Peyer's patch (tissue), 4 donors: ENCODE data around the gene UBE2L5. TPM values are rescaled to one million over a fixed set of nuclear protein-coding genes. Genes with fewer than 3 reads are reported as not detected.
"Not testable (repeated sequence)": the region's sequence is repeated elsewhere in the genome, so short reads cannot be mapped to it uniquely, and the experiment has no call there.

Experiments used
- DNase-seq, 3 donors: peaks; one replicate each; pipeline ENCODE4 v3.0.0-alpha.2; 2017 to 2019
- H3K27ac ChIP-seq, 4 donors: fragments of 200-600 bp; sonication (generic); one replicate each; pipeline ENCODE4 v1.5.1; 2016 to 2019
- H3K27me3 ChIP-seq, 2 donors: fragments of 200-600 bp; sonication (generic); one replicate each; pipeline ENCODE4 v1.5.1; 2019
- H3K36me3 ChIP-seq, 3 donors: fragments of 200-600 bp; sonication (generic); one replicate each; pipeline ENCODE4 v1.5.1; 2016 to 2019
- H3K4me1 ChIP-seq, 4 donors: fragments of 200-600 bp; sonication (generic); one replicate each; pipeline ENCODE4 v1.5.1; 2016 to 2019
- H3K4me3 ChIP-seq, 4 donors: fragments of 200-600 bp; sonication (generic); 1 replicate in 3 of 4; 2 replicates in 1 of 4; pipeline ENCODE4 v1.5.1; 2016 to 2019; ENCODE audit warnings: mild to moderate bottlenecking in 1 of 4
- H3K9me3 ChIP-seq, 4 donors: fragments of 200-600 bp; sonication (generic); one replicate each; pipeline ENCODE4 v1.5.1; 2016 to 2019; ENCODE audit warnings: mild to moderate bottlenecking in 1 of 4
- POLR2A ChIP-seq, 2 donors: fragments of 450-650 bp; IDR thresholded peaks; one replicate each; pipeline ENCODE4 v1.5.1; 2017; ENCODE audit warnings: antibody characterized with exemption in 2 of 2, mild to moderate bottlenecking in 2 of 2, moderate library complexity in 2 of 2
- total RNA-seq, 4 donors: library from RNA; depleted of rRNA; stranded (reverse); fragments of >200 nt; gene quantifications; one replicate each; pipeline ENCODE4 v1.1.0, GENCODE V29; 2016
- TF ChIP-seq, protein P1 (sequence below), 6 experiments: fragments of 450-650 bp in 4 of 6; fragments of 200-600 bp in 2 of 6; sonication (generic) in 1 of 6; IDR thresholded peaks; one replicate each; pipeline ENCODE4 v1.5.1; 2017 to 2019; ENCODE audit warnings: antibody characterized with exemption in 6 of 6, mild to moderate bottlenecking in 3 of 6, moderate library complexity in 1 of 6

Gene UBE2L5
- total RNA-seq, 4 donors from 2014 or later = not detected

DNA sequence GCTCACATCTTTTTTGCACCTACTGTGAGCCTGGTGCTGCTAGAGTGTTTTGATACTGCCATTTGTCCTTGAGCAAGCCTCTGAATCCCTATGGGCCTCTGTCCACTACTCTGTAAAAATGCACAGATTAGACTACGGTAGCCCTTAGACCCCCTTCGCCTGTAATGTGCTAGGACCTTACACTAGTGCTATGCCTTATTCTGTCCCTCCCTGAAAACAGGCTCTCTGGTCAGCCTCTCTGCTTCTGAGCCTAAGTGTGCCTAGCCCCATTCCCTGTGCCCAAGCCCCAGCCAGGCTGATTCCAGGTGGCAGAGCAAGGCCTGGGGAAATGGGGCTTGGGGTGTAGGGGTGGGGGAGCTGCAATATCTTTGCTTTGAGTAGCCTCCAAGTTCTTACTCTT is 32.7 kb downstream of the UBE2L5 start:
- H3K4me1 ChIP-seq = no peaks in the 10 kb centered on the region
- no peak for DNase-seq
- H3K36me3 ChIP-seq = peaks cover 0 to 7% (median 0%) of the 10 kb centered on the region in 3 donors
- no peaks in the 10 kb centered on the region for H3K9me3 ChIP-seq
- H3K27ac ChIP-seq = no peak overlapping the region
- H3K27me3 ChIP-seq = no peaks in the 10 kb centered on the region
- TF ChIP-seq, protein P1, sequence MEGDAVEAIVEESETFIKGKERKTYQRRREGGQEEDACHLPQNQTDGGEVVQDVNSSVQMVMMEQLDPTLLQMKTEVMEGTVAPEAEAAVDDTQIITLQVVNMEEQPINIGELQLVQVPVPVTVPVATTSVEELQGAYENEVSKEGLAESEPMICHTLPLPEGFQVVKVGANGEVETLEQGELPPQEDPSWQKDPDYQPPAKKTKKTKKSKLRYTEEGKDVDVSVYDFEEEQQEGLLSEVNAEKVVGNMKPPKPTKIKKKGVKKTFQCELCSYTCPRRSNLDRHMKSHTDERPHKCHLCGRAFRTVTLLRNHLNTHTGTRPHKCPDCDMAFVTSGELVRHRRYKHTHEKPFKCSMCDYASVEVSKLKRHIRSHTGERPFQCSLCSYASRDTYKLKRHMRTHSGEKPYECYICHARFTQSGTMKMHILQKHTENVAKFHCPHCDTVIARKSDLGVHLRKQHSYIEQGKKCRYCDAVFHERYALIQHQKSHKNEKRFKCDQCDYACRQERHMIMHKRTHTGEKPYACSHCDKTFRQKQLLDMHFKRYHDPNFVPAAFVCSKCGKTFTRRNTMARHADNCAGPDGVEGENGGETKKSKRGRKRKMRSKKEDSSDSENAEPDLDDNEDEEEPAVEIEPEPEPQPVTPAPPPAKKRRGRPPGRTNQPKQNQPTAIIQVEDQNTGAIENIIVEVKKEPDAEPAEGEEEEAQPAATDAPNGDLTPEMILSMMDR (IDR thresholded peaks at IDR 0.05) = no peak
- no peak for TF ChIP-seq POLR2A (IDR thresholded peaks at IDR 0.05)
- H3K4me3 ChIP-seq = no peak overlapping the region

DNA sequence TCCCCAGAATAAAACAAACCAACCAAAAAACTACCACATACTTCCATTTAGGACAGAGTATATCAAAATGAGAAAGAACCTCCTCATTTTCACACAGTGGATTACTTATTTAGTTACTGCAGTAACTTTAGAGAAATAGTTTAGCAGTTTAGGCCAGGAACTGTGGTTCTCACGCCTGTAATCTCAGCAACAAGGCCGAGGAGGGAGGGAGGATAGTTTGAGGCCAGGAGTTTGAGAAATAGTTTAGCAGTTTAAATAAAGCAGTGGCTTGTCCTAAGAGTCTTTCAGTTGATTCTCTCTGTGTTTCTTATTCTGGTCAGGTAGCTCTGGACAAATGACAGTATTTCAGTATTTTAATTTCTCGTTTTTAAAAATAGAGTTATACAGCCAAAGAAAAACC is 34.0 kb downstream of the UBE2L5 start:
- no peak for DNase-seq
- Histone ChIP-seq H3K4me3 (no peak overlapping the region), H3K27me3 (no peaks in the 10 kb centered on the region), H3K27ac (no peak overlapping the region), H3K36me3 (peaks cover 0 to 7% (median 0%) of the 10 kb centered on the region in 3 donors), H3K4me1 (no peaks in the 10 kb centered on the region), H3K9me3 (no peaks in the 10 kb centered on the region)
- TF ChIP-seq, protein P1 (IDR thresholded peaks at IDR 0.05) = no peak
- no peak for TF ChIP-seq POLR2A (IDR thresholded peaks at IDR 0.05)

DNA sequence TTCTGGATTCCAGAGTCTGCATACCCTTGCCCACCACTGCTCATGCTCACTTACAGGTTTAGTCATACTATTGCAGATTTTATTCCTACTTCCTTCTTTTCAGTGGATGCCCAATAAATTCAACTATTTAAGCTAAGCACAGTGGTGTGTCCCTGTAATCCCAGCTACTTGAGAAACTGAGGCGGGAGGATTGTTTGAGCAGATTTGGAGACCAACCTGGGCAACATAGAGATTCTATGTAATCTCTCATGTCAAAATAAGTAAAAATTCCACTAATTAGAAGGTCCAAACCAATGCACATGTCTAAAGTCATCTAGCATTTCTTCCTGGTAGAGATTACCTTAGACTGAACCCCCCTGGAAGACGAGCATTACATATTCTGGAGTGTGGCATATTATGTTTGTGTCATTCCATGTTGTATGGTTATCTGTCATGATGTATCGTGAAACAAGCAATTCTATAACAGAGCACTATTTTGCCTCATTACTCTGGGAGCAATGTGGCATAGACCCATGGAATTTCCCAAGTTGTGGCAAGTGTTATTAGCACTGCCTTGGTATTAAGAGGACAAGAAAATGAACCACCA is 35.1 kb downstream of the UBE2L5 start:
- H3K4me3 ChIP-seq = no peak overlapping the region
- no peak overlapping the region for H3K27ac ChIP-seq
- DNase-seq = no peak
- H3K36me3 ChIP-seq = peaks cover 0 to 15% (median 0%) of the 10 kb centered on the region in 3 donors
- TF ChIP-seq, protein P1 (IDR thresholded peaks at IDR 0.05) = no peak
- TF ChIP-seq POLR2A (IDR thresholded peaks at IDR 0.05) = no peak
- no peaks in the 10 kb centered on the region for H3K4me1 ChIP-seq
- H3K9me3 ChIP-seq = no peaks in the 10 kb centered on the region
- H3K27me3 ChIP-seq = no peaks in the 10 kb centered on the region

DNA sequence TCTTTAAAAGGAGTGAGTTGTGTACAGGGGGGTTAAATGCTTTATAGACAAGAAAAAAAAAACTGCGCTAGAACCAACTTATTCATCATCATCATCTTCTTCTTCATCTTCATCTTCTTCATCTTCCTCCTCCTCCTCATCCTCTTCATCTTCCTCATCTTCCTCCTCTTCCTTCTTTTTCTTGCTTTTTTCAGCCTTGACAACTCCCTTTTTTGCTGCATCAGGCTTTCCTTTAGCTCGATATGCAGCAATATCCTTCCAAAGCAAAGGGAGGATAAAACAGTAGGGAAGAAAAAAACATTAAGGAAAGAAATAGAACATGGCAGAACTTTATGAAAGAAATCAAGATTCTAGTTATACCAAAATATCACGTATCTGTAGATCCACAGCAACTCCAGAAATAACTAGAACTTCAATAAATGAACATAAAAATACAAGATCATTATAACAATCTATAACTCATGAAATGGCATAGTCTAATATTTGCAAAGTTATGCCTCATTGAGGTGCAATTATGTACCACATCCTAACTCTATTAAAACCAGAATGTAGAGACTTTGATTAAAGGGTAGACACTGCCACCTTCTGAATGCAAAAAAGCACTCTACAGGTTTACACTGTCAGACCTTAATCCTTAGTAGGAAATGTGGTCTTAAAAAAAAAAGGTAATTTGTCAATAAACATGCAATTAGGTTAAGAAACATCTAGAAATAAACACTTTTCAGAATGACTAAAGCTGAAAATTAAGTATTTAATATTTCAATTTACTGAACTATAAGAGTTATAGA is 39.2 kb downstream of the UBE2L5 start:
- TF ChIP-seq, protein P1 (IDR thresholded peaks at IDR 0.05) = peak; percentile 42 to 69 (median 52)
- not testable (repeated sequence) for H3K4me3 ChIP-seq, H3K27me3 ChIP-seq, DNase-seq, H3K9me3 ChIP-seq
- H3K27ac ChIP-seq = peak overlapping the region in 1 of 4 donors; percentile 4
- peaks cover 0 to 15% (median 9%) of the 10 kb centered on the region in 4 donors for H3K4me1 ChIP-seq
- H3K36me3 ChIP-seq = peaks cover 0 to 23% (median 0%) of the 10 kb centered on the region in 3 donors

DNA sequence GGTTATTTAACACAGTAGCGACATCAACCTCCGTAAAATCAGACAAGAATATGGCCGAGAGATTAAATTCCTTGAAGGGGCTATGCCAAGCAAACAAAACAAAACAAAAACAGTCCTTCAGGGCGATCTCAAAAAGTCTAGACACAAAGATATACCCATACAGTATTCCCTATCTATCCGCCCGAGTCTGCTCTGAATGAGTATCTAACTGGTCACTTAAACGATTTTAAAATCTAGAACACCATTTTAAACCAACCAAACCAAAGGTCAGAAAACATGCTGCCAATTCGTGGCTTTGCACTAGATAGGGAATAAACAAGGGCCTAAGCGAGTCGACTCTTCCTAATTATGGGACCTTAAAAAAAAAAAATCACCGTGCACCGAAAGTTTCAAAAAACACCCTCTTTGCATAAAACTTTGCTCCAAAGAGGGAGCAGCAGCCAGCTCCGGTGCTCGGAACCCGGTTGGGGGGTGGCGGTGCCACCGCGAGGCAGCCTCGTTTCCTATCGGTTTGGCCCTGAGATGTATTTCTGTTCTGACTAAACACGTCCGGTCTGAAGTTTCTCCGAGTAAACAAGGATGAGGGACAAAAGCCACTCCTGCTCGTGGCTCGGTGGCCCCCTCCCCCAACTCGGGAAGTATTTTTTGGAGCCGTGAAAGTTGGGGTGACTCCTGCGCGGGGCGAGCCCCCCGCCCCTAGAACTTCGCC is 41.6 kb downstream of the UBE2L5 start:
- Histone ChIP-seq H3K4me3 (peak overlapping the region; percentile 71 to 81 (median 75)), H3K9me3 (peaks cover 0 to 4% (median 0%) of the 10 kb centered on the region in 4 donors), H3K27ac (peak overlapping the region; percentile 99 to 100 (median 99)), H3K36me3 (peaks cover 0 to 23% (median 0%) of the 10 kb centered on the region in 3 donors), H3K4me1 (peaks cover 0 to 17% (median 10%) of the 10 kb centered on the region in 4 donors), H3K27me3 (no peaks in the 10 kb centered on the region)
- peak; percentile 70 to 90 (median 78) for DNase-seq
- peak in 1 of 2 donors; percentile 16 for TF ChIP-seq POLR2A (IDR thresholded peaks at IDR 0.05)
- TF ChIP-seq, protein P1 (IDR thresholded peaks at IDR 0.05) = no peak
